OCI-LY3 (cell line): ENCODE results near the gene INKA1.

Source experiments
- EZH2phosphoT487 ChIP-seq: fragments of 200-600 bp; shearing (Covaris generic); IDR thresholded peaks from 2 replicates; pipeline ENCODE4 v1.6.1; 2018; ENCODE audit warnings: antibody characterized with exemption, mixed run types, low read depth
- TF ChIP-seq, protein P1 (sequence below): fragments of 200-600, 300-600 bp; sonication (generic); IDR thresholded peaks from 2 replicates; pipeline ENCODE4 v1.5.1; 2014; ENCODE audit warnings: antibody characterized with exemption, low read length, low read depth

DNA sequence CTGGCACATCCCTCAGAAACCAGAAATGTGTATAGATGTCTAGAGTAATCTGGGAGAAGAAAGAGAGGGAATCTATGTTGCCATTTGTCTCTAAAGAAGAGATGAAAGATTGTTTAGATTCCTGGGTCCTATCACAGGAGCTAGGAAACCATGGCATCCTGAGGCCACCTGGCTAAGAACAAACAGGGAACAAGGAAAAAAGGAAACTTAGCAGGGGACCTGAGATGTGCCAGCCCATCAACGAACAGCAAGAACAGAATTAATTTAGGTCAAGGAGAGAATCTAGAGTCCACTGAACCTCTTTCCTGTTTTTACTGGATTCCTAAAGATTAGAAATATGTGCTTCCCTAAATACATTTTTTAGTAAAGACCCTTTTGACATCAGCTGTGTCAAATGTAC is 47.0 kb upstream of the INKA1 start:
- TF ChIP-seq, protein P1, sequence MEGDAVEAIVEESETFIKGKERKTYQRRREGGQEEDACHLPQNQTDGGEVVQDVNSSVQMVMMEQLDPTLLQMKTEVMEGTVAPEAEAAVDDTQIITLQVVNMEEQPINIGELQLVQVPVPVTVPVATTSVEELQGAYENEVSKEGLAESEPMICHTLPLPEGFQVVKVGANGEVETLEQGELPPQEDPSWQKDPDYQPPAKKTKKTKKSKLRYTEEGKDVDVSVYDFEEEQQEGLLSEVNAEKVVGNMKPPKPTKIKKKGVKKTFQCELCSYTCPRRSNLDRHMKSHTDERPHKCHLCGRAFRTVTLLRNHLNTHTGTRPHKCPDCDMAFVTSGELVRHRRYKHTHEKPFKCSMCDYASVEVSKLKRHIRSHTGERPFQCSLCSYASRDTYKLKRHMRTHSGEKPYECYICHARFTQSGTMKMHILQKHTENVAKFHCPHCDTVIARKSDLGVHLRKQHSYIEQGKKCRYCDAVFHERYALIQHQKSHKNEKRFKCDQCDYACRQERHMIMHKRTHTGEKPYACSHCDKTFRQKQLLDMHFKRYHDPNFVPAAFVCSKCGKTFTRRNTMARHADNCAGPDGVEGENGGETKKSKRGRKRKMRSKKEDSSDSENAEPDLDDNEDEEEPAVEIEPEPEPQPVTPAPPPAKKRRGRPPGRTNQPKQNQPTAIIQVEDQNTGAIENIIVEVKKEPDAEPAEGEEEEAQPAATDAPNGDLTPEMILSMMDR = no peak
- TF ChIP-seq EZH2phosphoT487 = no peak
